ENCODE results near the gene OXER1.

The OXER1 gene, protein sequence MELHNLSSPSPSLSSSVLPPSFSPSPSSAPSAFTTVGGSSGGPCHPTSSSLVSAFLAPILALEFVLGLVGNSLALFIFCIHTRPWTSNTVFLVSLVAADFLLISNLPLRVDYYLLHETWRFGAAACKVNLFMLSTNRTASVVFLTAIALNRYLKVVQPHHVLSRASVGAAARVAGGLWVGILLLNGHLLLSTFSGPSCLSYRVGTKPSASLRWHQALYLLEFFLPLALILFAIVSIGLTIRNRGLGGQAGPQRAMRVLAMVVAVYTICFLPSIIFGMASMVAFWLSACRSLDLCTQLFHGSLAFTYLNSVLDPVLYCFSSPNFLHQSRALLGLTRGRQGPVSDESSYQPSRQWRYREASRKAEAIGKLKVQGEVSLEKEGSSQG

DNA sequence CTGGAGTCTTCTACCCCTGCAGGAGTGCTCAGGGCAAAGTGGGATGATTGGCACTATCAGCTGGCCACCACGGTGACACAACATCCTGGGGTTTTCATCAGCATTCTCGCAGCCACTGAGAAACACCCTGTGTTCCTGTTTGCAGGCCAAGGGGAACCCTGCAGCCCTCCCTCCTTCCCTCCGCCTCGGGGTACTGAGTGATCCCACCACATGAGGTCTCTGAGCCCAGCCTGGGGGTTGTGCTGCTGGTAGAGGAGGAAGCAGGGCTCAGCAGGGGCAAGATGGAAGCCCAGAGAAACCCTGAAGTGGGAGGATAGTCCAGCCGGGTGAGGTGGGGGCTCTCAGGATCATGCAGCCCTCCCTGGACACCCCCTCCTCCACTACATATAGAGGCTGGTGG is at the start of gene OXER1:
TSS of gene OXER1 (minus strand) at position 40 of the 400 bp plus-strand sequence. CDS start 73 bp downstream, outside the sequence.
- DNase-seq: no peak

DNA sequence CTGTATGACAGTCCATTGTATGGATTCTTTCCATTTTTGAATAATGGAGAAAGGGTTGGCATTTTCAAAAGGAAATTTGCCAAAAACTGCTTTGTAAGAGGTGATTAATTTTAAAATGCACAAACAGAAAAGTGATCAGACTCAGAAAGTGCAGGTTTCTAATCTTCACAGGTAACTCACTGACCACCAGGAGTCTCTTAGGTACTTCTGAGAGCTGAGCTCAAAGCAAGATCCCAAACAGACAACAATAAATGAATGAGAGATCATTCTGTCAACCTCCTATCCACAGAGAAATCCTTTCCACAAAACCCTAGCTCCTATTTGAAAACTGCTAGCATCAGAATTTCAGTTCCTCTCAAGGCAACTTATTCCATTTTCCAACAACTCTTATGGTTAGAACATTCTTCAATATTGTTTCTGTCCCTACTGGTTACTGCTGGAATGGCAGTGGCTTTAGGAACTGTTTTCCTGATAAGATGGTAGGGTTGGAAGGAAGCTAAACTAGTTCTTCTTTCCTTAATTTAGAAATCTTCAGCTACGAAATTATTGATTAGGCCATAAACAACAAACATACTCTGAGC is 49.1 kb upstream of the OXER1 start:
- DNase-seq: no peak

DNA sequence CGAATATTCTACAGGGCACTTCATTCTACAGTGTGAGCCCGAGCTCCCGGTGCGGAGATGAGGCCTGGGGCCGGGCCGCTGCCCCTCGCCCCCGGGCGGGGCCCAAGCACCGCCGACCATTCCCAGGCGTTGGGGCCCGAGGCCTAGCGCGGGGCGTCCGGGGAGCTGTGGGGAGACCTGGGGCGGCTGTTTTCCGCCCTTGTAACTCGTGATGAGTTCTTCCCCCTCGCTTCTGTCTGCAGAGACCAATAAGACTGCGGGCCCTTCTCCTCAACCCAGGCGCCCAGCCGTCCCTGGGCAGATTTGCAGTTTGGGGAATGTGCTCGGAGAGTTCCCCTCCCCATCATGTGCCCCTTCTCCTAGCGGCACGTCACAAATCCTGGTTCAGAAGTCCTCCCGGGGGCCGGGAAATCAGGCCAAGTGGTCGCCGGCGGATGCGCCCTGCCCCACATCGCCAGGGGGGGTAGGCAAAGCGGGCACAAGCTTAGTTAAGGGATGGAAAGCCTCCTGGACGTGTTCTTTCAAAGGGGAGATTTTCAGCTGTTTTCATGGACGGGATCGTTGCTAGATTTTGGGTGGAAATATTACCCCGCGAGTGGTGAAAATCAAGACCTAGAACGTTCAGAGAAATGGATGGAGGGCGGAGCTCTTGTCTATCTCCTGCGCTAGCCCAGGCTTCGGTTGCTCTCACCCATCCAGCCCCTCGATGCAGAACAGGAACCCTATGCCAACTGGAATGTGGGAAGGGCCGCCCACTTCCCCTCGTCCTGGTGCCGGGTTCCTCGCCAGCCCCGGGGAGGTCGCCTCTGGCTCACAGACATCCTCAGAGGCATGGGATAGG is 47.3 kb upstream of the OXER1 start:
- DNase-seq: no peak

DNA sequence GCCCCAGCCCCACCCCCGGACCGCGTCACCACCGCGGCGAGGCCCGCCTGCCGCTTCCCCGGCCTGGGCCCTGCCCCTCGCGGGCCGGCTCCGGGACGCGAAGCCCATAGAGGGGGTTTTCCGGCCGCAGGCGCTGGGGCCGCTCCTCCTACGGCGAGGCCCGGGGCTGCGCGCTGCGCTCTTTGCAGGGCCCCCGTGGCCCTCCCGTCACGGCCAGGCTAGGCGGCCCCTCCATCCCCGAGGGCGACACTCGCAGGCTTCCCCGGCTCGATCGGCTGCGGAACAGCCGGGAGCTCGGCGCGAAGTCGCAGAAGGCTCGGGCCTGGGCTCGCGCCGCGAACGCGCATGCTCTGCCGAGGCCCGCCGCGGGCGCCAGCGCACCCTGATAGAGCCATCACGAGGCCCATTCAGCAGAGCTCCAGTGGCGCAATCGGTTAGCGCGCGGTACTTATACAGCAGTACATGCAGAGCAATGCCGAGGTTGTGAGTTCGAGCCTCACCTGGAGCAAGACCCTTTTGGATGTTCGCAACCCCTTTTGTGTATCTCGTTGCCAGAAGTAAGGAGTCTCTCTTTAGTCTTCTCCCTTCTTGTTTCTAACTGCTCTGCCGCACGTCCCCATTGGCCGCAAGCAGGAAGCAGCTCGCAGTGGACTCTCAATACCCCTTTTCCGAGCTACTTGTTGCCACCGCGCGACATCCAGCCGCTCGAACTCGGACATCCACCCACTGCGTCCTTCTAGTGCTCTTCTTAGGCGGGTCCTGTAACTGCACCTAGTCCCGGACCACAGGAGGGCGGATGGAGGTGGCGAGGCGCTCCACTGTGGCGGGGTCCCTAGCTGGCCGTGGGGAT is 46.4 kb upstream of the OXER1 start:
- DNase-seq: peak; percentile 47

DNA sequence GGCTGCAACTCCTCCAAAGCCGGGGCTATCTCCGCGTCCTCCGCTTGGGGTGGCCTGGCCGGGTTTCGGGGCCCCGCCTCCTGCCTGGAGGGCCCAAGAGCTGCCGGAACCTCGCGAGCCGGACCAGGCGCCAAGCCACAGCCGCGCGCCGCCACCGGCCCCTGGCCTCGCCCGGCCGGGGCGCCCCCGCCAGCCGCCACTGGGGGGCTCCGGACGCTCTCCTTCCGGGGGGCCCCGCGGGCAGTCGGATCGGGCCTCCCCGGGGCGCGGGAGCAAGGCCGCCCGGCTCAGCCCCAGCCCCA is 45.8 kb upstream of the OXER1 start:
- no peak for DNase-seq

DNA sequence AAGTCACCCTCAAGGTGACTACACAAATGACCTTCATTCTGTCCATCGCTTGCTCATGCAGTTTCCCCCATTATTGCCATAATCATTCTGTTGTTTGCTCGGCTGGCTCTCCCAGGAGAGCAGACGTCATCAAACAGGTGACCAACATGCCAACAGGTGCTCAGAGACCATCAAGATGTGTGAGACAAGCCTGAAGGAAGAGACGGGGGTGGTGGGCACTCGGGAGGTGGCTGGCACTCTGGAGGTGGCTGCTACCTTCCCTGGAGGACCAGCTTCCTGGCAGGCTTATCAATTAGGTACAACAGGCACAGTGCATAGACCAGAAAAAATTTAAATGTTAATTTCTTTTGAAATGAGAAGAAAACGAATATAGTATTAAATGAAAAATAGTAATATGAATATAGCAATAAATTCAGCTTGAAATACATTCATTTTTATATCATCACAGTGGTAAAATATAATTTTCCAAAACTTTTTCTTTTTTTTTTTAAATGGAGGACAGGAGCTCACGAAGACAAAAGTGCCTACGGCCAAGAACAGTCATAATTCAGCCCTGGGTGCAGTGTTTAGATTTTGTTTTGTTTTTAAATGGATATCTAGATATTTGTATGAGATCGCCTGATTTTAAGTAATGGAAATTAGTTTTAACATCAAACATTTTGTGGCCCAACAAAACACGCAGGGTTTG is 45.3 kb upstream of the OXER1 start:
- DNase-seq: no peak

DNA sequence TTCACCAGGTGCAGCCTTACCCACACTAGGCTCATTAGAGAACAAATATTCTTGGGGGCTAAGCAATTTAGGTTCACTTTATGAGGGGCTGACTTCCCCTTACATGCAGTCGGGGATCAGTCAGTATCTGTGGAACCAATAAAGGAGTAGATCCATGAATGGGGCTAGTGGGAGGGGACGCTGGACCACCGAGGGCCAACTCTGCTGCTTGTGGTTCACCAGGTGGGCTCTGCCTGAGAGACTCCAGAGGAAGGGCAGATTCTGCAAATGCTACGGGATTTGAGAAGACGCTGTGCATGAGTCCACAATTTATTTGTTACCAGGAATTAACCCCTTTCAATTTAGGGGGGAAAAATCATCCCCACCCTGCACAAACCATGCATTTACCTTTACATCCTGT is 44.4 kb upstream of the OXER1 start:
- DNase-seq: no peak

DNA sequence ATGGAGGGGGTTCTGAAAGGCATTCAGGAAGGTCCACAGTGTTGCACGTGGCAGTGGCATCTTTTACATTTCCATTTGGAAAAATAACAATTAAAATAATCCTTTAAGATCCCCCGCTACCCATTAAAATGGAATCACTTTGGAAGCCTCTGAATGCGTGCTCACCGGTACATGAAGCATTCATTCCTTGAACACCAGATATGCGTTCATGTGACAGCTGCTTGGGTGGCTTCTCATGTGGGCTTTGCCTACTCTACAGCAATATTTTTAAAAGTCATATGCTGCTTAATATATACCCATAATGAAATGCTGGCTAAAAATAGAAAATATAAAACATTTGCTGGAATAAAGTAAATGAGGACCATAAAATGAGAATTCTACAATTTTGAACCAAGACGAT is 42.9 kb upstream of the OXER1 start:
- DNase-seq: no peak

DNA sequence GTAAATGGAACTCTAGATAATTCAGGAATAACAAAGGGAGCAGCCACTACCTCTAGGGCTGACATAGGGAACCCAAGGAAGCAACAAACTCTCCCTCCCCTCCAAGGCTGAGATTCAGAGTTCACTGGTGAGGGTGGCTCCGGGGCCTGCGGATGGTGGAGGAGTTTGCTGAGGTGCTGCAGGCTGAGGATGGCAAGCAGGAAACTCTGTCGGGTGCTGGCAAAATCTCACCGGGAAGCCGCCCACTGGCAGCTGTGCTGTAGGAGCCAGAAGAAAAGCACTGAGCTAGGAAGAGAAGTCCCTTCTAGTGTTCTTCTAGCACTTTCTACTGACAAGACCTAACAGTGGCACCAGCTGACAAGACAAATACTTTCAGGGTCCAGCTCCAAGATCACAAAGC is 41.0 kb upstream of the OXER1 start:
- DNase-seq: no peak

DNA sequence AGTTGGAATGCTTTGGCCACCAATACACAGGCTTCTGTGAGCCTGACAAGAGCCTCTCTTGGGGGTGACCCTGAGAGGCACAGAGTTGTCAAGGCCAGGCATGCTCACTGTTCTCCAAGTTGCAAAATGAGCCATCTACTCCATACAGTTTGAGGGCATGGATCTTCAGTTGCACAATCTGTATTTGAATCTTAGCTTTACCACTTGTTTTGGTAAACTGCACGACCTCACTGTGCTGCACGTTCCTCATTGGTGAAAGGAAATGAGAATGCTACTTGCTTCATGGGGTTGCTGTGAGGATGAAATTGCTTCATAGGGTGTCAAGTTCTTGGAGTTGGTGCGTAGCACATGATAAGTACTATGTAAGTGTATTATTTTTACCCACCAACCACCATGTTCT is 40.4 kb upstream of the OXER1 start:
- DNase-seq: no peak

DNA sequence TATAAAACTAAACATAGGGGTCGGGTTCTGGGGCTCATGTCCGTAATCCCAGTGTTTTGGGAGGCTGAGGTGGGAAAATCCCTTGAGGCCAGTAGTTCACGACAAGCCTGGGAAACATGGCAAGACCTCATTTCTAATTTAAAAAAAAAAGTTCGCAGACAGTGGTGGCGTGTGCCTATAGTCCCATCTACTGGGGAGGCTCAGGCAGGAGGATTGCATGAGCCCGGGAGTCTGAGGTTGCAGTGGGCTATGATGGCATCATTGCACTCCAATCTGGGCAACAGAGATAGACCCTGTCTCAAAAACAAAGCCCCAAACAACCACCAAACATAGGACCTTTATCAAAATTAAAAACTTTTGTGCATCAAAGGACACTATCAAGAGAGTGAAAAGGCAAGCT is 38.2 kb upstream of the OXER1 start:
- DNase-seq: no peak

DNA sequence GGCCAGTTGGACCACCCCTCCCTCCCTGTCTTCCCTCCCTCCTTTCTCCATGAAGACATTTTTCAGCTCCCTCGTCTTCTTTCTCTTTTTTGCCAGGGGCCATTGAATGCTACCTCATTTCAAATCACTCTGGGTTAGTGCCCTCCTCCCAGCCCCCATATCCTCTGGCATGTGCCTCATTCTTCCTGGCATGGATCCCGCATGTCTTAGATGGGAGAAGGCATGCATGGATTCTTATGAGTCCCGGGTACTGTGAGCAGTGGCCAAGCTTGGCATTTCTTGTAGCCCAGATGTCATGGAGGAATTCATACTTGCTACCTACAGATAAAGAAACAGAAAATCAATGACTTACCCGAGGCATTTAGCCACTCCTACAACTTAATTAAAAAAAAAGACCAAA is 37.4 kb upstream of the OXER1 start:
- DNase-seq: no peak

DNA sequence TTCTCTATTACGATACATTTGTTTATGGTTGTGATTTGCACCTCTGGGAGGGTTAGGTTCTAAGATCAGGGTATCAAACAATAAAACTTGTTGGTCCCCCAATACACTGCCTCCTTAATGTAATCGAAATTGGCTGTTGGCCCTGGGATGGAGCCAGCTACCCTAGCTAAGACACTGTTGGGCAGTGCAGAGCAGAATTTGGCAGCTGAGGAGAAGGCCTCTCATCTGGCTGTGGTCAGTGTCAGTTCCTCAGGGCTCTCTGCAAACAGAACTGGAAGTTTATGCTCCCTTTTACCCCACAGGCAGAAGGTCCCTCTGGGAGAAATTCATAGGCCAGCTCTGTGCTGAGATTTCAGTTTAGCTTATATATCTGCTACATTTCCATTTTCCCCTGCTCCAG is 37.0 kb upstream of the OXER1 start:
- DNase-seq: no peak

DNA sequence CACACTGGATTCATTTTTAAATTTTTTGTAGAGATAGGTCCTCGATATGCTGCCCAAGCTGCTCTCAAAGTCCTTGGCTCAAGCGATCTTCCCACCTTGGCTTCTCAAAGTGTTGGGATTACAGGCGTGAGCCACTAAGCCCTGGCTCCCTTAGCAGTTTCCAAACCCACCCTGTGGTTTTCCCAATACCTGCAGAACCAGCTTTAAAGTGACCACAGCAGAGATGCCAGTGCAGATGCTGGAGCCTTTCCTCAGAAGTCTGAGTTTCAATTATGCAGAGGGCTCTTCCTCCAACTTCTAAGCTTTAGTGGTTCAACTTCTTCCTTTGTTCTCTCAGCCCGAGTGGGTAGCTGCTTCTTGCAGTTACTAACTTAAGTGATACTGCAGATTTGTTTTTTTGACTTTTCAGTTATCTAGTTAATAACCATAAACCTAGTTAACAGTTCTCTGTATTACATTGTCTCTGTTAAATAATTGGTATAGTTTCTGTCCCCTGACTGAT is 36.6 kb upstream of the OXER1 start:
- DNase-seq: no peak

DNA sequence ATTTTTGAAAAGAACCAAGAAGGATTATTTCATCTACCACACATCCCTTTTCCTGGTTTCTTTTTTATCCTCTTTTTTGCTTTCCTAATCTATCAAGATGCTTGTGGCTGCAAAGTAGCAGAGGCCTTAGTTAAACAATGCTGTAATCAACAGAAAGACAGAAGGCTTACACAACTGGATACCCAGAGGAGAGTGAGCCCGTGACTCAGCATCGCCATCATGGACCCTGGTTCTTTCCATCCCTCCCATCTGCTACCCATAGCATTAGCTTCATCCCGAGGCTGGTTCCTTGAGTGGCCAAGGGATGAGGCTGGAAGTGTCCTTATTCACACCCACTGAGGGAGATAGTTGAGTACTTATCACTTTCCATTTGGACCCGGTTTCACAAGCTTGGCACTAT is 35.9 kb upstream of the OXER1 start:
- DNase-seq: no peak

DNA sequence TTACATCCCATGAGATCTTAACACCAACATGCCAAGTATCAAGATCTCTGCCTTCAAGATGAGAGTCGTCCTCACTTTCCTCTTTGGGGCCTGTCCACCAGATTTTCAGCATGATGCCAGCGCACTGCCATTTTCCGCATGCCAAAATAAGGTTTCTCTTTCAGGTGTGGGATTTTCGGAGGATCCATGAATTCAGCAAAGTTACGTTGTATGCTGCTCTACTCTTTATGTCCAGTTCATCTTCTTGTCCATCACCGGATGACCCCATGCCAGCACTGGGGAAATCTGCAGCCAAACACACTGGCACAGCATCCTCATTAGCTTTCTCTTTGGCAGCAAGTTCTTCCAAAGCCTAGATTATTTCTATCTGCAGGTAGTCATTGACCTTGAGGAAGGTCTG is 33.3 kb upstream of the OXER1 start:
- no peak for DNase-seq

DNA sequence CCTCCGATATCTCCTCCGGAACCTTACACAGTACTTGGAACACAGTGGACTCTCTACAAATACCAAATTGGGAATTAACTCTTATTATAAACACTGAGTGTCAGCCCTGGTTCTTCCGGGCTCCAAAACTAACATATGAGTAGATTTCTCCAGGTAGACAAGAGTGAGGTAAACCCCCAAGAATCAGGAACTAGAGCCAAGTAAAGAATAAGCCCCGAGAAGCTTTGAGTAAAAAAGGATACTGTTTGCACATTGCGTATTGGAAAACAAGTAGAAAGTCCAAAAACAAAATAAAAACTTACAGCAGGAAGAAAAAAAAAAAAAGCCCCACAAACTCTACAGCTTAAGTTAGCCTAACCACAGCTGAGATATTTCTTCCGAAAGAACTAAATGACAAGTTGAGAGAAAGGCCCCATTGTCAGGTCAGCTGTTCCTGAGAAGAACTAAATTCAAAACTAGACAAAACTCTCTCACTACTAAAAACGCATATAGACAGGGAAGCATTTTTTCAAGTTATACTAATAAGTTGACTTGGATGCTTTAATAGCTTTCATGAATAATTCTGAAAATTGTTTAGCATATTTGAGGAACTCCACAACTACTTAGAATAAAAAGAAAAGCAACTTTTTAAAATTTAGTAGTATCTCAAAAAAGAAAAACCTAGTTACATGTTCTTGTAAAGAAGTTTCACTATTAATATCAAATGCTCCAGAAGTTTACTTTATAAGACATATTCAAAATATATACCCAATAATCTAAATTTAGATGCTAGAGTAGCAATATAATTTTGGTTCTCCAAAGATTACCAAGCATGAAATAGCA is 32.7 kb upstream of the OXER1 start:
- DNase-seq: no peak

DNA sequence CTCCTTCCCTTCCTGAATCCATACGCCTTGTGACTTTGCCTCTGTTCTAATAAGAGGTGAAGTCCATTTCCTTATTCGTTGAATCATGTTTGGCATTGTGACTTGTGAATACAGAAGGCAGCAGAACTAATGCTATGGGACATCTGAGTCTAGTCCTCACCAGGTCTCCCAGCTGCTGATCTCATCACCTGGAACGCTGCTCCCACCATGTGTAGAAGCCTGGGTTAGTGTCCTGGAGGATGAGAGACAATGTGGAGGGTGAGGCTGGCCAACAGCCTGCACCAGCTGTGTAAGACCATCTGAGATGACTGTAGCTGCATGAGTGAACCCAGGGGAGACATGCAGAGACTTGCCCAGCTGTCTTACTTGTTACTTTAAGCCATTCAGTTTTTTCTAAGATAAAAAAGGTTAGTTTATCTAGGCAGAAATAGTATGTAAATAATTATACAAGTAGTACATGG is 31.9 kb upstream of the OXER1 start:
- DNase-seq: no peak

DNA sequence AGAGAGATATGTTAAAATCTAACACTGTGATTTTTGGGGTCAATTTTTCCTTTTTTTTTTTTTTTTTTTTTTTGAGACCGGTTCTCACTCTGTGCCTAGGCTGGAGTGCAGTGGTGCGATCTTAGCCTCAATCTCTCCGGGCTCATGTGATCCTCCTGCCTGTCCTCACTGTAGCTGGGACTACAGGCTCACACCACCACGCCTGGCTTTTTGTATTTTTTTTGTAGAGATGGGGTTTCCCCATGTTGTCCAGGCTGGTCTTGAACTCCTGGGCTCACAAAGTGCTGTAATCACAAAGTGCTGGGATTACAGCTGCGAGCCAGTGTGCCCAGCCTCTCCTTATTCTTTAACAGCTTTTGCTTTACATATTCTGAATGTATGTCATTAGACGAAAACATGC is 31.3 kb upstream of the OXER1 start:
- no peak for DNase-seq

DNA sequence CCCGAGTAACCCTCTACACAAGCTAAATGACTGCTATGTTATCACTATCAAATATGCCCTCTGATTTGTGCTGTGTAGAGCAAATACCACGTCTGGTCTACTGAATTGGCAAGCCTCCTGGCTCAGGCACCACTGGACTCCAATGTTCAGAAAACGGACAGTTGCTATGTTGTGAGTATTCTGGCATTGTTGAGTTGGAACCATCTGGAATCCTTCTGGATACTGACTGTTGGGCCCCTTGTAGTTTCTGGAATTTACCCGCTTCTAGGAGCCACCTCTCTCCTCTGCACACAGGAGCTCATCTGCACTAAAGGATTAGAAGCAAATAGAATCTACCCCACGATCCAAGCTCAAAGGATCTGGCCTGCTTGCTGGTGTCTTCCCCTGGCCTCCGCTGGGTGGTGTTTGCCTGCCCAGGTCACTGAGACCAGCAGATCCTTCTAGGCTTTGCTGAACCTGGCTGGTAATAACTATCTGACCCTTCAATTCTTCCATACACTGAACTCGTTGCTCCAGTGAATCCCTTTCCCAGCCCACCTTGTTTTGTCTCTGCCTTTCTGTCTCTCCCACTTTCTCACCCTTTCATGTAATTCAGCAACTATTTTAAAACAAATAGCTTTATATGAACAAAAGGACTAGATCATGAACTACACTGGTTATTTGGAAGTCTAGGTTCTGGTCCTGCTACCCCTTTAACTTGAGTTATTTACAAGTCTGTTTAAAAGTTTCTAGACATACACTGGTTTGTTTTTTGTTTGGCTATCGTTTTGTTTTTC is 30.5 kb upstream of the OXER1 start:
- no peak for DNase-seq

Data from cortex of kidney (tissue), 1 donor.